Motor neuron (in vitro differentiated cells): ENCODE measurements around the gene DUSP16. TPM values are rescaled to one million over a fixed set of nuclear protein-coding genes. Genes with fewer than 3 reads are reported as not detected.
A peak's percentile ranks its signal among the peaks of the same experiment; 100 is the strongest.

Experiments
- ATAC-seq, 8 experiments: fragments of 200-7000 bp; cut with Tn5 transposase; replicated peaks in 6 of 8; 2 replicates each; pipeline ENCODE4 v1.8.0; 2021; ENCODE audit warnings: mild to moderate bottlenecking in 8 of 8, moderate library complexity in 8 of 8
- H3K27ac ChIP-seq, 2 donors: fragments of 250-450 bp; sonication (Bioruptor Pico); 2 replicates each; pipeline ENCODE4 v1.9.0; 2021; ENCODE audit warnings: antibody characterized with exemption in 2 of 2, mild to moderate bottlenecking in 2 of 2, moderate library complexity in 1 of 2
- H3K4me1 ChIP-seq, 2 donors: fragments of 250-450 bp; sonication (Bioruptor Pico); replicated peaks in 1 of 2; 2 replicates each; pipeline ENCODE4 v1.6.1; 2021; ENCODE audit warnings: antibody characterized with exemption in 2 of 2, mild to moderate bottlenecking in 2 of 2, moderate library complexity in 1 of 2
- H3K4me3 ChIP-seq, 5 donors: fragments of 250-450 bp; sonication (Bioruptor Pico); 2 replicates each; pipeline ENCODE4 v1.9.0; 2021; ENCODE audit warnings: antibody characterized with exemption in 5 of 5, mild to moderate bottlenecking in 5 of 5, moderate library complexity in 4 of 5
- WGBS, 10 experiments: fragments of 450-650 bp; shearing (Covaris generic); methylation state at CpG; one replicate each; pipeline ENCODE4 v1.0.0; 2022; 5-methylcytosine and 5-hydroxymethylcytosine counted together
- in situ Hi-C, 9 experiments: fragments of 400-800 bp; cut with MboI; loops; one replicate each; pipeline ENCODE4 v1.15.0; 2021; ENCODE audit warnings: low sequenced_read_pairs in 9 of 9, low pct_unique_long_range_greater_than_20kb in 2 of 9; ENCODE audit not compliant: unreplicated experiment in 9 of 9
- total RNA-seq, 8 experiments: library from RNA; unstranded; fragments of 300-600 nt; gene quantifications; 2 replicates each; pipeline versions ENCODE4 v1.2.3 to v1.2.4, GENCODE V29; 2022

DUSP16 gene
- total RNA-seq, 8 experiments from 2014 or later, result 5.3 to 33.9 (median 25.0) TPM

DNA sequence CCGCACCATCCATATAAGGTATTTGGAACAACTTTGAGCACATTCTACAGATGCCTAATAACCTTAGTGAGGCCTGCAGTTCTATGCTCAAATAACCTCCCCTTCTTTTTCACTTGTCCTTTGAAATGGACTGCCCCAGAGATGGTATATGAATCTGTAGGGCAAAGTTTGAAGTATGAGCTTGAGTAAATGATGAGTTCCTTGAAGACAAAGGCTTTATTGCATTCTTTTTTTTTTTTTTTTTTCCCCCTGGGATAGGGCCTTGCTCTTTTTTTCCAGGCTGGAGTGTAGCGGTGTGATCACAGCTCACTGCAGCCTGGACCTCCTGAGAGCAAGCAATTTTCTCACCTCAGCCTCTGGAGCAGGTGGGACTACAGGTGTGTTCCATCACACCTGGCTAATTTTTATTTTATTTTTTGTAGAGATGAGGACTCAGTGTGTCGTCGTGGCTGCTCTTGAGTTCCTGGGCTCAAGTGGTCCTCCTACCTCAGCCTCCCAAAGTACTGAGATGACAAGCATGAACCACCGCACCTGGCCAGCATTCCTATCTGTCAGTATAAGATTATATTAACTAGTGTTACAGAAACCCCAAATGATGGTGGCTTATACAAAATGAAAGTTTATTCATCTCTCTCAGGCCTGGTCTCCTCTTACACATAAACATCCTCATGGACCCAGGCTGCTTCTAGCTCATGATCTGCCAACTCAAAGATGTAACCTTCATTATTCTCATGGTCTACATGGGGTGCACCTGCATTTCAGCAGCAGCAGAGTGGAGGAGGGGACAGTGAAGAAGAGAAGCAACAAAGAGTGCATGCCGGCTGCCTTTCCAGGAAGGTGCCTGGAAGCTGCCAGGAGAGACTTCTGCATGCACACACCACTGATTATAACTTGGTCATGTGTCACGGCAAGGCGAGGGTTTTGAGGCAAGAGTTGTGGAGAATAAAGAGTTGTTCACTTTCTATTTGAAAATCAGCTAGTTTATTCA is 101.4 kb downstream of the DUSP16 start:
- H3K4me1 ChIP-seq, result no peaks in the 10 kb centered on the region

DNA sequence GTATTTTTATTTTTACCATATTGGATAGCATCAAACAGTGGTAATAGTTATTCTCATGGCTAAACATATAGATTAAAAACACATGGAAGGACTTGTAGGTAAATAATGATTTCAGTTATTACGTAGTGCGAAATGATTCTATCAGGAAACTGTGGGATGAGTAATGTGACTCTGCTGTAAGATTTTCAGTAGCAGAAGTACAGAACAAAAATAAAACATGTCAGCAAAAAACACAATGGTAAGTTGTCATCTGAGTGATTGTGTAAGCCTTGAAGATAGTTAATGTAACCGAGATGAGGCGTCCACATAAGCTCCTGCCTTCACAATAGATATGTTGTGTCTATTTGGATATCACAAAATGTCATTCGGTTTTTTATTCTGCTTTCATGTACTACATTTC is 106.0 kb downstream of the DUSP16 start:
- in situ Hi-C loops, result no loop called here
- Histone ChIP-seq H3K4me1 (peaks cover 0 to 5% of the 10 kb centered on the region in 2 donors), H3K27ac (no peak overlapping the region), H3K4me3 (no peak overlapping the region)
- 0 to 100% (median 79%) methylated on average over 1 to 5 of the region's 5 CpGs for WGBS, 10 experiments
- peak in 1 of 8 experiments; percentile 30 for ATAC-seq

More for the DNA sequence above, 101.4 kb downstream of the DUSP16 start:
- WGBS, 10 experiments, result 57 to 97% (median 89%) methylated on average over 2 to 6 of the region's 8 CpGs; no CpG with 5 or more reads in 2 of the 10 experiments
- ATAC-seq, result peak in 2 of 8 experiments; percentile 65 to 66
- in situ Hi-C loops, result no loop called here
- Histone ChIP-seq H3K27ac (no peak overlapping the region), H3K4me3 (no peak overlapping the region)

GRCh38 chr12:12454315-12454714 is 108.3 kb downstream of the DUSP16 start:
- Histone ChIP-seq H3K4me1 (peaks cover 0 to 5% of the 10 kb centered on the region in 2 donors), H3K4me3 (no peak overlapping the region), H3K27ac (no peak overlapping the region)
- in situ Hi-C loops, result no loop called here
- no peak for ATAC-seq

GRCh38 chr12:12453635-12454034 is 109.0 kb downstream of the DUSP16 start:
- Histone ChIP-seq H3K4me1 (peaks cover 0 to 5% of the 10 kb centered on the region in 2 donors), H3K4me3 (no peak overlapping the region), H3K27ac (no peak overlapping the region)
- WGBS, 10 experiments, result 80 to 100% (median 100%) methylated on average over 1 of the region's 1 CpG; no CpG with 5 or more reads in 1 of the 10 experiments
- peak in 2 of 8 experiments; percentile 27 to 95 for ATAC-seq
- in situ Hi-C loops, result no loop called here

DNA sequence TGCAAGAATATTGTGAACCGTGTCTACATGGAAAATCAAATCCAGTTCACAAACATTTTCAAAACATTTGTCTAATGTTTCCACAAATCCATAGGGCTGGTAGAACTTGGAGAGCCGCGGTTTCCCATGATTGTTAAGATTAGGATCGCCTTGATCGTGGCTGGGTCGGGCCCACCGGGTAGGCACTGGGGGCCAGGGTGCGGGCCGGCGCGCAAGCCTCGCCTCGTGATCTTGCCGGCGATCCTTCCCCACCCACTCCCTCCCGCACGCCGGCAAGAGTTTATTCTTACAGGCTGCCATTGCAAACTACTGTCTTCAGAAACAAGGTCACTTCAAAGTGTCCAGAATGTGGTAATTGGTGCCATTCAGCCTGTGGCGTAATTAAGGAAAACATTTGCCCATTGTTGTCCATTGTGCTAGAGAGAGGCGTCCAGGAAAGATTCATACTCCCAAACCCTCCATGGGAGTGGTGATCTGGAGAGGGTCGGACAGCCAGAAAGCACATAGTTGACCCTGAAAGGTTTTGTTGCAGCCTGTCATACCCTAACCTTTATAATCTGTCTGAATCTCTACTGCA is 110.2 kb downstream of the DUSP16 start:
- no peak overlapping the region for H3K27ac ChIP-seq
- in situ Hi-C loops, result no loop called here
- no peak for ATAC-seq

DNA sequence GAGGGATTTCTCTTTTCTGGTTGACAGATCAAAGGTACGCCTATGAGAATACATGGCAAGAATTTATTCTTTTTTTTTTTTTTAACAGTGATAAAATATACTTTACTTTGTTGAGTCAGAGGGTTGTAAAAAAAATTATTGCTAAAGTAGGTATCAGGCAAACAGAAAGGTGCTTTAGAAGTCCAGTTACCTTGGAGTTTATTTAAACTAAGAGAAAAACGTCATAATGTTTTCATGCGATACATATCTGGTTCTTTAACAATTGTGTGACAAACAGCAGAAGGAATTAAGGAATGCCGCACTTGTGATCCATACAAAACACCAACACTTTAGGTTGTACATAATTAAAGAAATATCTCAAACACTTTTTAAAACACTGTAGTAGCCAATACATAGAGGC is 111.6 kb downstream of the DUSP16 start:
- no peak overlapping the region for H3K4me3 ChIP-seq
- H3K4me1 ChIP-seq, result peaks cover 2 to 5% of the 10 kb centered on the region in 2 donors
- in situ Hi-C loops, result no loop called here
- ATAC-seq, result no peak
- 77 to 100% (median 97%) methylated on average over 1 to 4 of the region's 4 CpGs; no CpG with 5 or more reads in 1 of the 10 experiments for WGBS, 10 experiments
- H3K27ac ChIP-seq, result no peak overlapping the region

More for the DNA sequence above, 110.2 kb downstream of the DUSP16 start:
- WGBS, 10 experiments, result 90 to 100% (median 100%) methylated on average over 1 to 14 of the region's 21 CpGs; no CpG with 5 or more reads in 3 of the 10 experiments
- Histone ChIP-seq H3K4me1 (peaks cover 0 to 5% of the 10 kb centered on the region in 2 donors), H3K4me3 (no peak overlapping the region)

GRCh38 chr12:12450043-12450471 is 112.6 kb downstream of the DUSP16 start:
- WGBS, 10 experiments, result 29 to 100% (median 80%) methylated on average over 1 to 2 of the region's 2 CpGs; no CpG with 5 or more reads in 1 of the 10 experiments
- in situ Hi-C loops, result no loop called here

GRCh38 chr12:12449533-12450025 is 113.1 kb downstream of the DUSP16 start:
- Histone ChIP-seq H3K4me3 (no peak overlapping the region), H3K4me1 (peaks cover under 1 to 2% of the 10 kb centered on the region in 2 donors), H3K27ac (no peak overlapping the region)
- WGBS, 10 experiments, result 83 to 100% (median 94%) methylated on average over 2 to 12 of the region's 13 CpGs; no CpG with 5 or more reads in 1 of the 10 experiments
- in situ Hi-C loops, result no loop called here
- ATAC-seq, result no peak

More at GRCh38 chr12:12450043-12450471, 112.6 kb downstream of the DUSP16 start:
- H3K4me3 ChIP-seq, result no peak overlapping the region
- H3K4me1 ChIP-seq, result peaks cover 2 to 5% of the 10 kb centered on the region in 2 donors
- no peak for ATAC-seq
- no peak overlapping the region for H3K27ac ChIP-seq

GRCh38 chr12:12447837-12448236 is 114.8 kb downstream of the DUSP16 start:
- in situ Hi-C loops, result no loop called here

DNA sequence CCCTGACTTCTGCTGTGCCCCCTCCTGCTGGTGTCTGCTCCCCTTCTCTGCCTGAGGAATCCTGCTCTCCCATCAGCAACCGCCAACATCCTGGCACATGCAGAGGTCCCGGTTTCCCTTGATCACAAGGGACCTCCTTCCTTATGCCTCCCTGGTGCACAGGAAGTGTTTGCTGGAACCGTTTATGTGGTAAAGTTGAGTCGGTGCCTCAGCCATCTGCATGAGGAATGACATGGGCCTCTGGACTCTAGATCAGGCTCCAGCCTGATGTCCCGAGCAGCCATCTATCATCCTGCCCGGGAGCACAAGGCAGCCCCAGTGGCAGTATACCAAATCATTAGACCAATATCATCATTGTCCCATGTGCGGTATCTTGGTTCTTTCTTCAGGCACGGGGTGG is 115.4 kb downstream of the DUSP16 start:
- in situ Hi-C loops, result no loop called here
- WGBS, 10 experiments, result 48 to 100% (median 66%) methylated on average over 1 to 6 of the region's 8 CpGs; no CpG with 5 or more reads in 5 of the 10 experiments
- Histone ChIP-seq H3K4me3 (no peak overlapping the region), H3K27ac (no peak overlapping the region), H3K4me1 (peaks cover 0 to 2% of the 10 kb centered on the region in 2 donors)
- ATAC-seq, result peak in 1 of 8 experiments; percentile 38

More at GRCh38 chr12:12447837-12448236, 114.8 kb downstream of the DUSP16 start:
- Histone ChIP-seq H3K4me3 (no peak overlapping the region), H3K4me1 (peaks cover 0 to 2% of the 10 kb centered on the region in 2 donors), H3K27ac (no peak overlapping the region)
- no peak for ATAC-seq
- WGBS, 10 experiments, result 90 to 100% (median 97%) methylated on average over 5 to 10 of the region's 10 CpGs; no CpG with 5 or more reads in 2 of the 10 experiments

DNA sequence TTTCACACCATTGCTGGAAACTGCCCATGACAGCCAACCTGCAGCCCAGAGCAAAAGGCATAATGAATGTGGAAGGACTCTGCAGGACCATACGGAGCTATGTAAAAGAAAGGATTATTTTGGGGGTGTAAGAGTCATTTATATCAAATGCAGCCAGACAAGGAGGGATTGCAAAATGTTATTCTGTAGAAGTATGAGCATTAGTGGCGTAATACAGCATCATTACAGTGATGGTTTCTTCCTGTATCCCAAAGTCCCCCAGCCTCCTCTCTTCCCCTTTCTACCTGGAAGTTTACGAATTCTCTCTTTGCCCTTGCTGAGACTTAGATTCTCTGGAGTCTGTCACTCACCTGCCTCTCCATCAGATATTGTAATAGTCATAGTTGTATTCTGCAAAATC is 115.9 kb downstream of the DUSP16 start:
- WGBS, 10 experiments, result 60 to 100% (median 89%) methylated on average over 1 to 3 of the region's 3 CpGs; no CpG with 5 or more reads in 2 of the 10 experiments
- H3K4me1 ChIP-seq, result peaks cover 0 to 4% of the 10 kb centered on the region in 2 donors
- ATAC-seq, result no peak
- in situ Hi-C loops, result no loop called here
- no peak overlapping the region for H3K27ac ChIP-seq
- H3K4me3 ChIP-seq, result no peak overlapping the region

- H3K4me3 ChIP-seq, result no peak overlapping the region
- no peak overlapping the region for H3K27ac ChIP-seq
- peaks cover 0 to 4% of the 10 kb centered on the region in 2 donors for H3K4me1 ChIP-seq
- peak in 2 of 8 experiments; percentile 53 to 75 for ATAC-seq
- in situ Hi-C loops, result no loop called here
- WGBS, 10 experiments, result 85 to 100% (median 100%) methylated on average over 2 of the region's 2 CpGs; no CpG with 5 or more reads in 2 of the 10 experiments
Measured at GRCh38 chr12:12445882-12446181, 116.8 kb downstream of the DUSP16 start.
